RWPE1 (cell line): Measurements from ENCODE around the gene CTNNA3.

Source experiments
- CTCF ChIA-PET: fragments of 350-600 bp; sonication (Branson Sonifier 250); formaldehyde crosslinking; extraction: SDS; loops from one replicate; lab custom pipeline; 2021; lab: Yijun Ruan, JAX
- POLR2A ChIA-PET: fragments of 400-600 bp; formaldehyde crosslinking; extraction: SDS; loops from one replicate; lab custom pipeline; 2020; ENCODE audit warnings: antibody characterized with exemption; ENCODE audit not compliant: low non-redundant PET; lab: Yijun Ruan, JAX
- DNase-seq: peaks from one replicate; pipeline ENCODE4 v3.0.0; 2012; ENCODE audit warnings: low spot score
- H3K27ac ChIP-seq: fragments of 450-650 bp; 2 replicates; pipeline ENCODE4 v1.5.1; 2017
- CTCF ChIP-seq: fragments of 450-650 bp; conservative IDR thresholded peaks from 2 replicates; pipeline ENCODE4 v1.5.1; 2017; ENCODE audit warnings: low read depth, mild to moderate bottlenecking

Gene CTNNA3

GRCh38 chr10:66916030-66916429 lies 780.0 kb downstream of the CTNNA3 start:
- no peak for DNase-seq
- CTCF ChIA-PET, result interaction anchor here (0.6 to 0.8 kb wide), 3 partner anchors 10 to 41 kb away, joined by 3 to 4 read pairs (median 3); partner anchors contain the start of gene LRRTM3
- POLR2A ChIA-PET, result no interaction called here
- H3K27ac ChIP-seq, result no peak overlapping the region
- TF ChIP-seq CTCF, result no peak

- no peak for DNase-seq
- CTCF ChIA-PET, result no interaction called here
- TF ChIP-seq CTCF, result no peak
- POLR2A ChIA-PET, result no interaction called here
- no peak overlapping the region for H3K27ac ChIP-seq
Observed at GRCh38 chr10:66910671-66911070, 785.3 kb downstream of the CTNNA3 start.

- TF ChIP-seq CTCF, result no peak
- POLR2A ChIA-PET, result no interaction called here
- CTCF ChIA-PET, result interaction anchor here (0.7 kb wide), 1 partner anchor 656 kb away, joined by 3 read pairs; no protein-coding TSS in a partner anchor
- H3K27ac ChIP-seq, result no peak overlapping the region
- DNase-seq, result no peak
Observed at GRCh38 chr10:66892871-66893270, 803.1 kb downstream of the CTNNA3 start.

GRCh38 chr10:66888237-66888636 lies 807.8 kb downstream of the CTNNA3 start:
- POLR2A ChIA-PET, result no interaction called here
- no peak for DNase-seq
- TF ChIP-seq CTCF, result no peak
- no peak overlapping the region for H3K27ac ChIP-seq
- CTCF ChIA-PET, result no interaction called here

GRCh38 chr10:66886848-66887247 lies 809.1 kb downstream of the CTNNA3 start:
- DNase-seq, result no peak
- ChIA-PET POLR2A (no interaction called here), CTCF (interaction anchor here (0.5 to 0.7 kb wide), 2 partner anchors 353 to 524 kb away, joined by 3 read pairs; no protein-coding TSS in a partner anchor)
- no peak for TF ChIP-seq CTCF
- H3K27ac ChIP-seq, result no peak overlapping the region

- no peak for DNase-seq
- no peak overlapping the region for H3K27ac ChIP-seq
- TF ChIP-seq CTCF, result no peak
- POLR2A ChIA-PET, result no interaction called here
- CTCF ChIA-PET, result no interaction called here
Observed at GRCh38 chr10:66882271-66882670, 813.7 kb downstream of the CTNNA3 start.
